Keratinocyte (primary cell): ENCODE data around the gene MAP7. TPM values are rescaled to one million over a fixed set of nuclear protein-coding genes. Genes with fewer than 3 reads are reported as not detected.
A peak's percentile ranks its signal among the peaks of the same experiment; 100 is the strongest.

Source experiments
- DNase-seq: peaks from one replicate; pipeline ENCODE4 v3.0.0-alpha.2; 2011; ENCODE audit warnings: low read depth, missing footprints, low spot score
- FAIRE-seq: peaks from 2 replicates; lab custom pipeline; 2011; peaks lifted over from hg19 to GRCh38; lab: Jason Lieb, UNC
- H2AFZ ChIP-seq: 2 replicates; pipeline ENCODE4 v1.6.0; 2012; ENCODE audit warnings: low read length, control low read depth, inconsistent platforms; ENCODE audit not compliant: control insufficient read depth
- H3K27ac ChIP-seq: 2 replicates; pipeline ENCODE4 v1.5.1; 2011; ENCODE audit warnings: low read length; ENCODE audit not compliant: control insufficient read depth, insufficient read depth
- H3K27me3 ChIP-seq: 3 replicates; pipeline ENCODE4 v1.6.0; 2011; ENCODE audit warnings: low read length; ENCODE audit not compliant: control insufficient read depth, insufficient read depth; ENCODE audit errors: extremely low read depth
- H3K36me3 ChIP-seq, 2 experiments: 2 replicates in 1 of 2; 3 replicates in 1 of 2; pipeline ENCODE4 v1.5.1; 2011; ENCODE audit warnings: low read length in 2 of 2, mild to moderate bottlenecking in 1 of 2; ENCODE audit not compliant: control insufficient read depth in 2 of 2, insufficient read depth in 2 of 2; ENCODE audit errors: extremely low read depth in 1 of 2
- H3K4me1 ChIP-seq: 3 replicates; pipeline ENCODE4 v1.5.1; 2011; ENCODE audit warnings: low read length; ENCODE audit not compliant: control insufficient read depth, insufficient read depth; ENCODE audit errors: extremely low read depth
- H3K4me2 ChIP-seq: 3 replicates; pipeline ENCODE4 v1.6.0; 2011; ENCODE audit warnings: low read depth, low read length; ENCODE audit not compliant: control insufficient read depth, insufficient read depth; ENCODE audit errors: extremely low read depth
- H3K4me3 ChIP-seq, 3 experiments: fragments of 200-600 bp in 1 of 3; sonication (generic) in 1 of 3; 2 replicates in 2 of 3; 3 replicates in 1 of 3; pipeline ENCODE4 v1.5.1; 2011 to 2016; ENCODE audit warnings: low read length in 3 of 3, mild to moderate bottlenecking in 3 of 3, control low read depth in 2 of 3, inconsistent platforms in 1 of 3, low read depth in 1 of 3, mixed read lengths in 1 of 3, mixed run types in 1 of 3, moderate library complexity in 1 of 3; ENCODE audit not compliant: control insufficient read depth in 2 of 3, insufficient read depth in 2 of 3; ENCODE audit errors: extremely low read depth in 1 of 3
- H3K79me2 ChIP-seq: 2 replicates; pipeline ENCODE4 v1.6.0; 2012; ENCODE audit warnings: low read length; ENCODE audit not compliant: control insufficient read depth, insufficient read depth
- H3K9ac ChIP-seq: 3 replicates; pipeline ENCODE4 v1.6.0; 2011; ENCODE audit warnings: low read length; ENCODE audit not compliant: control insufficient read depth, insufficient read depth; ENCODE audit errors: extremely low read depth
- H3K9me1 ChIP-seq: 3 replicates; pipeline ENCODE4 v1.6.0; 2011; ENCODE audit warnings: low read length; ENCODE audit not compliant: control insufficient read depth, insufficient read depth; ENCODE audit errors: extremely low read depth
- H3K9me3 ChIP-seq: 2 replicates; pipeline ENCODE4 v1.5.1; 2012; ENCODE audit warnings: low read depth, low read length; ENCODE audit not compliant: control insufficient read depth
- H4K20me1 ChIP-seq: 3 replicates; pipeline ENCODE4 v1.6.0; 2011; ENCODE audit warnings: low read length; ENCODE audit not compliant: control insufficient read depth, insufficient read depth; ENCODE audit errors: extremely low read depth
- EZH2 ChIP-seq: IDR thresholded peaks from one replicate; pipeline ENCODE4 v1.6.1; 2012; ENCODE audit warnings: inconsistent platforms, mild to moderate bottlenecking, low read length, moderate library complexity
- dilution Hi-C: fragments of 300-500 bp; cut with MboI; formaldehyde crosslinking; loops from one replicate; pipeline ENCODE4 v1.7.0; 2020; ENCODE audit warnings: low sequenced_read_pairs; ENCODE audit not compliant: extremely low pct_ligation_motif_present
- polyA plus RNA-seq, 5 experiments: library from polyadenylated mRNA; depleted of rRNA in 3 of 5; stranded (reverse) in 3 of 5; stranded (forward) in 1 of 5; unstranded in 1 of 5; fragments of >200 nt; gene quantifications; 1 replicate in 1 of 5; 2 replicates in 3 of 5; 3 replicates in 1 of 5; pipeline versions ENCODE4 v1.2.1 to v1.2.3, GENCODE V29; 2011 to 2012; ENCODE audit warnings: missing spikeins in 2 of 5, low read depth in 1 of 5, low replicate concordance in 1 of 5
- TF ChIP-seq, protein P1 (sequence below), 3 experiments: IDR thresholded peaks in 1 of 3; conservative IDR thresholded peaks in 1 of 3; optimal IDR thresholded peaks in 1 of 3; 2 replicates in 2 of 3; 3 replicates in 1 of 3; pipeline versions ENCODE3 to v1.5.1; 2011; ENCODE audit warnings: low read length in 3 of 3, mild to moderate bottlenecking in 3 of 3, moderate library complexity in 2 of 3, control low read depth in 1 of 3, inconsistent platforms in 1 of 3; ENCODE audit not compliant: insufficient read depth in 2 of 3; ENCODE audit errors: extremely low read depth in 1 of 3

The MAP7 gene
- polyA plus RNA-seq, 1 donor (not counting 4 experiments of a cell fraction or from before 2014, with no cell fraction given) = 11.8 TPM

DNA sequence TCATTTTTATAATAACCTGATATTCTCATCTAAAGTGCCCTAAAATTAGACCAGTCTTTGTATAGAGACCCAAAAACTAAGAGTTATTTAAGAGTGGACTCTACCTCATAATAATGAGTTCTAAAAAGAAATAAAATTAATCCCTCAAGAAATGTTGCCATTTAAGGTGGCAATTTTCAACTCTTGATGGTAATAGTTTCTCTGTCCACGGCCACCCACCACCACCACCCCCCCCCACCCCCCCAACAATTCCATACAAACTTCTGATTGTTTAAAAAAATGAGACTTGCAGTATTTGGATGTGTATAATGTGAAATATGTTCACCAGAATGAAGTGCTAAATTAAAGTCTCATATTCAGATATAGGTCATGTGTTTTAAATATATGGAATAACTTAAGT, 2.4 kb downstream of the MAP7 start:
- Histone ChIP-seq H3K36me3 (no peaks in the 10 kb centered on the region), H3K9me3 (no peaks in the 10 kb centered on the region), H3K9ac (no peak overlapping the region), H3K4me2 (no peak overlapping the region), H3K4me1 (peaks cover 8% of the 10 kb centered on the region), H3K27me3 (no peaks in the 10 kb centered on the region), H2AFZ (no peak overlapping the region), H3K79me2 (peaks cover 44% of the 10 kb centered on the region), H3K9me1 (no peaks in the 10 kb centered on the region), H3K4me3 (no peak overlapping the region), H3K27ac (no peak overlapping the region), H4K20me1 (no peaks in the 10 kb centered on the region)
- dilution Hi-C loops = no loop called here
- FAIRE-seq (no peak), DNase-seq (no peak)
- TF ChIP-seq, protein P1, sequence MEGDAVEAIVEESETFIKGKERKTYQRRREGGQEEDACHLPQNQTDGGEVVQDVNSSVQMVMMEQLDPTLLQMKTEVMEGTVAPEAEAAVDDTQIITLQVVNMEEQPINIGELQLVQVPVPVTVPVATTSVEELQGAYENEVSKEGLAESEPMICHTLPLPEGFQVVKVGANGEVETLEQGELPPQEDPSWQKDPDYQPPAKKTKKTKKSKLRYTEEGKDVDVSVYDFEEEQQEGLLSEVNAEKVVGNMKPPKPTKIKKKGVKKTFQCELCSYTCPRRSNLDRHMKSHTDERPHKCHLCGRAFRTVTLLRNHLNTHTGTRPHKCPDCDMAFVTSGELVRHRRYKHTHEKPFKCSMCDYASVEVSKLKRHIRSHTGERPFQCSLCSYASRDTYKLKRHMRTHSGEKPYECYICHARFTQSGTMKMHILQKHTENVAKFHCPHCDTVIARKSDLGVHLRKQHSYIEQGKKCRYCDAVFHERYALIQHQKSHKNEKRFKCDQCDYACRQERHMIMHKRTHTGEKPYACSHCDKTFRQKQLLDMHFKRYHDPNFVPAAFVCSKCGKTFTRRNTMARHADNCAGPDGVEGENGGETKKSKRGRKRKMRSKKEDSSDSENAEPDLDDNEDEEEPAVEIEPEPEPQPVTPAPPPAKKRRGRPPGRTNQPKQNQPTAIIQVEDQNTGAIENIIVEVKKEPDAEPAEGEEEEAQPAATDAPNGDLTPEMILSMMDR (optimal IDR thresholded peaks at IDR 0.05 in 1 of 3, IDR thresholded peaks at IDR 0.05 in 1 of 3, conservative IDR thresholded peaks at IDR 0.05 in 1 of 3; ENCODE audit: extremely low read depth in 1 of 3, insufficient read depth in 2 of 3, low read length in 3 of 3) = no peak
- no peak for TF ChIP-seq EZH2

DNA sequence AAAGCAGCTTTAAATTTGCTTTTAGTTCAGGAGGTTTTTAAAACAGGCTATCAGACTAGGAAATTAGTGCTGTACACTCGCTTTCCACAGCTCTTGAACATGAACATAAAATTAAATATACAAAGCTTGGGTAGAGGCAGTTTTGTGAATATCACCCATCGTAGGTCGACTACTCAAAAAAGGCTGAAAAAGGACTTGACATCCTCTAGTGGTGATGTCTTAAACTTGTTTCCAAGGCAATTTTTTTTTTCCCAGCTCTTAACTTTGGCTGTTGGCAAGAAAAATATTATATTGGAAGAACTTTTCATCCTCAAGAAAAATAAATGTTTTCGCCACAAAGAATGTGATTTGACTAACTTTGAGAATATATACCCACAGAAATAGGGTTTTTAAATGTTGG, 2.9 kb downstream of the MAP7 start:
- Histone ChIP-seq H4K20me1 (no peaks in the 10 kb centered on the region), H3K4me2 (no peak overlapping the region), H3K9me3 (no peaks in the 10 kb centered on the region), H3K36me3 (no peaks in the 10 kb centered on the region), H3K4me3 (no peak overlapping the region), H3K9ac (no peak overlapping the region), H3K27me3 (no peaks in the 10 kb centered on the region), H3K9me1 (no peaks in the 10 kb centered on the region), H3K79me2 (peaks cover 49% of the 10 kb centered on the region), H3K27ac (no peak overlapping the region), H3K4me1 (peaks cover 8% of the 10 kb centered on the region), H2AFZ (no peak overlapping the region)
- dilution Hi-C loops = no loop called here
- DNase-seq = no peak
- TF ChIP-seq, protein P1 (optimal IDR thresholded peaks at IDR 0.05 in 1 of 3, IDR thresholded peaks at IDR 0.05 in 1 of 3, conservative IDR thresholded peaks at IDR 0.05 in 1 of 3; ENCODE audit: extremely low read depth in 1 of 3, insufficient read depth in 2 of 3, low read length in 3 of 3) = peak in 2 of 3 experiments; percentile 71 to 80
- TF ChIP-seq EZH2 = no peak
- no peak for FAIRE-seq
